Astrocyte of the cerebellum (primary cell): ENCODE results near the gene LIPM.

Source experiments
- DNase-seq: peaks from one replicate; pipeline ENCODE4 v3.0.0-alpha.2; 2011; ENCODE audit warnings: low read depth
- H3K4me3 ChIP-seq: 2 replicates; pipeline ENCODE4 v1.5.1; 2011; ENCODE audit warnings: mild to moderate bottlenecking, low read depth, low read length, moderate library complexity
- in situ Hi-C: cut with HindIII; loops from 2 replicates; pipeline ENCODE4 v1.10.0; 2017; ENCODE audit warnings: low sequenced_read_pairs
- TF ChIP-seq, protein P1 (sequence below): IDR thresholded peaks from 2 replicates; pipeline ENCODE4 v1.5.1; 2012; ENCODE audit warnings: low read length, low read depth, moderate library complexity, mild to moderate bottlenecking; ENCODE audit errors: missing control alignments

The LIPM gene

DNA sequence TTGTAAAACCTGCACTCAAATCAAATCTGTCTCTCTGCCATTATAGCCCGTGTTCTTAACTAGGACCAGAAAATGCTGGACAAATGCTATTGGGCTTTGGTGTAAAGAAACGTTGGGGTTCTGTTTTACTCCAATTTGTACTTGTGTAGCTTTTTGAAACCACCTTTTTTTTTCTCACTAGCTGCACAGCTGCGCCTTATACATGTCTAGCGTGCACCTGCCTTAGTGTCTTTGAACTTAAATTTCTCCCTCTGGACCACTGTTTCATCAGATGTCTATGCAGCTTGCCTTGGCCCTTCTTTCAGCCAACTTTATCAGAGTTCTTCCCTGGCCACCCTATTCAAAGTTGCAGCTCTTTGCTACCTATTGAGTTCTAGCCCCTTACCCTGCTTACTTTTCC is 7.1 kb downstream of the LIPM start:
- in situ Hi-C loops, result no loop called here
- TF ChIP-seq, protein P1, sequence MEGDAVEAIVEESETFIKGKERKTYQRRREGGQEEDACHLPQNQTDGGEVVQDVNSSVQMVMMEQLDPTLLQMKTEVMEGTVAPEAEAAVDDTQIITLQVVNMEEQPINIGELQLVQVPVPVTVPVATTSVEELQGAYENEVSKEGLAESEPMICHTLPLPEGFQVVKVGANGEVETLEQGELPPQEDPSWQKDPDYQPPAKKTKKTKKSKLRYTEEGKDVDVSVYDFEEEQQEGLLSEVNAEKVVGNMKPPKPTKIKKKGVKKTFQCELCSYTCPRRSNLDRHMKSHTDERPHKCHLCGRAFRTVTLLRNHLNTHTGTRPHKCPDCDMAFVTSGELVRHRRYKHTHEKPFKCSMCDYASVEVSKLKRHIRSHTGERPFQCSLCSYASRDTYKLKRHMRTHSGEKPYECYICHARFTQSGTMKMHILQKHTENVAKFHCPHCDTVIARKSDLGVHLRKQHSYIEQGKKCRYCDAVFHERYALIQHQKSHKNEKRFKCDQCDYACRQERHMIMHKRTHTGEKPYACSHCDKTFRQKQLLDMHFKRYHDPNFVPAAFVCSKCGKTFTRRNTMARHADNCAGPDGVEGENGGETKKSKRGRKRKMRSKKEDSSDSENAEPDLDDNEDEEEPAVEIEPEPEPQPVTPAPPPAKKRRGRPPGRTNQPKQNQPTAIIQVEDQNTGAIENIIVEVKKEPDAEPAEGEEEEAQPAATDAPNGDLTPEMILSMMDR, result no peak
- H3K4me3 ChIP-seq, result no peak overlapping the region
- no peak for DNase-seq

DNA sequence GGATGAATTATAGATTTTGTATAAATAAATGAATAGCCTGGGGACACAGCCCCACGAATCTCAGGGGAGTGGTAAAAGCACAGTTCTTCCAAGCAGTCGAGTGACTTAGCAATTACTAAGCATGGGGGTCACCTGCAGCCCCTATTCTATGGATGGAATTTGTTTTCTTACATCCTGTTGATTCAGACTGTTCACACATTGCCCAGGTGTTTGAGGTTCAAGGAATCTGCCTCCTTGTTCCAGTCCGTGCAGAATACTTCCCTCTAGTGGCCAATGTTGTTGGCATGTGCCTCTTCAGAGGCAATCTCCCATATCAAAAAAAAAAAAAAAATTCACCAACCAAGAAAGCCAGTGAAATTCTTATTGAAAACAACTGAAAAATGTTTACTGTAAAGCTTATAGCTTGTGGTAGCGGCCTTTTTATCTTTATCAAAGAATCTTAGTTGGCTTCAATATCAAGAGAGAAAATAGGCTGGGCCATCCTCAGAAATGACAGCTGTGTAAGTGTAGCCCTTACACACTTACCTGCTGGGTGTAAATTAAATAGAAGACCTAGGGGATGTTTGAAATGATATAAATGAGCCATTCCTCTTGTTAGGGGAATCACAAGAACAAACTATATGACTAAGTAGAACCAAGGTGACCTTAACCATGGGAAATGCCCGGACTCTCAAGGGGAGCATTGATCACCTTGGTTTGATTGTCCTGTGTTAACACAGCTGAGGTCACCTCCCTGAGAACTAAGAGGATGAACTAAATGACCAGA is 7.8 kb downstream of the LIPM start:
- in situ Hi-C loops, result no loop called here
- TF ChIP-seq, protein P1, result peak; percentile 91
- peak; percentile 47 for DNase-seq
- H3K4me3 ChIP-seq, result no peak overlapping the region

DNA sequence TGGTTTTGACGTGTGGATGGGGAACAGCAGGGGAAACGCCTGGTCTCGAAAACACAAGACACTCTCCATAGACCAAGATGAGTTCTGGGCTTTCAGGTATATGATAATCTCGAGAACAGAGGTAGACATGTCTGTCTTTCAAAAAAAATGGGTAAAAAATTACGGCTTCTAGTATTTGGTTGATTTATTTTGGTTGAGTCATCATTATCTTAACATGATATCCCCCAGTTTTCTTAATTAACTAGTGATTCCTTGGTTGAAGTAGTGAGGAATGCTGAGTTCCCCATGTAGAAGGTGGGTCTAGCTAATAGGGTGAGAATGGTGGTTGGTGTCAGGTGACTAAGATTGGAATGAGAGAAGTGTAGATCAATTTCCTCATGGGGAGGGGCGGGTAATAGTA is 10.7 kb downstream of the LIPM start:
- no peak for DNase-seq
- TF ChIP-seq, protein P1, result no peak
- in situ Hi-C loops, result no loop called here
- no peak overlapping the region for H3K4me3 ChIP-seq

DNA sequence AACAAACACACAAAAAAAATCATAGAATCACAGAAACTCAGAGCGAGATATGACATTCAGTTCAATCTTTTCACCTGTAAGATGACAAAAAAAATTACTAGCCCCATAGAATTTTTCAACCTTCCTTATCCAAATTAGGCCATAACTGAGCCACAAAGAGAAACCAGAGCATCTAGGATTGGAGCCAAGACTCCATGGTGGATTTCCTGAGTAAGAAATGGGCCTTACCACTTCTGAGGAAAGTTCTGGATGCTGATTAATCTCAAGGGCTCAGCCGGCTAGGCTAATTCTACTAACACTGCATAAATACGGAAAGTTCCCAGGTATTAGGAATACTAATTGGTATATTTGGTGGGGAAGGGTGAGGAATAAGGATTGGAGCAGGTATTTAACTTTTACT is 16.8 kb downstream of the LIPM start:
- in situ Hi-C loops, result no loop called here
- peak; percentile 92 for DNase-seq
- TF ChIP-seq, protein P1, result no peak
- H3K4me3 ChIP-seq, result no peak overlapping the region

DNA sequence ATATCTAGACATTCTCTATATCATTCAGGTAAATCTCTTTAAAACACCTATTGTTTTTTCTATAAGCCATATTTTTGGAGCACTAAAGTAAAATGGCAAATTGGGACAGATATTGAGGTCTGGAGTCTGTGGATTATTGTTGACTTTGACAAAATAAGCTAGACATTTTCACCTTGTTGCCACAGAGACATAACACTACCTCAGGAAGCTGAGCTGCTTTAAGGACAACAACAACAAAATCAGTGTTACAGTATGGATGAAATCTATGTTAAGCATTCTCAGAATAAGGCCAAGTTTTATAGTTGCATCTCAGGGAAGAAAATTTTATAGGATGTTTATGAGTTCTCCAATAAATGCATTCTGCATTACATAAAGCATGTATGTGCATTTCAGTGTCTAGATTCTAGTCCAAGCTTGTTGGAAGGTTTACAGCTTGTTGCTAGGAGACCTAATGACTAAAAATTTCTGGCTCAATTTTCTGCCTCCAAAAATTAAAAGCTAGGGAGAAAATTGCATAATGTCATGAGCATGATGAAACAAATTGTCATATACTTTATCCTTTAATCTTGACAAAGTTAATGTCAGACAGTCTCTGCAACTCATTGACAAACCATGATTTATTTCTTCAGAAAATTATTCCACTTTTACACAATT is 18.3 kb downstream of the LIPM start:
- DNase-seq, result peak; percentile 55
- H3K4me3 ChIP-seq, result no peak overlapping the region
- TF ChIP-seq, protein P1, result no peak
- in situ Hi-C loops, result no loop called here

DNA sequence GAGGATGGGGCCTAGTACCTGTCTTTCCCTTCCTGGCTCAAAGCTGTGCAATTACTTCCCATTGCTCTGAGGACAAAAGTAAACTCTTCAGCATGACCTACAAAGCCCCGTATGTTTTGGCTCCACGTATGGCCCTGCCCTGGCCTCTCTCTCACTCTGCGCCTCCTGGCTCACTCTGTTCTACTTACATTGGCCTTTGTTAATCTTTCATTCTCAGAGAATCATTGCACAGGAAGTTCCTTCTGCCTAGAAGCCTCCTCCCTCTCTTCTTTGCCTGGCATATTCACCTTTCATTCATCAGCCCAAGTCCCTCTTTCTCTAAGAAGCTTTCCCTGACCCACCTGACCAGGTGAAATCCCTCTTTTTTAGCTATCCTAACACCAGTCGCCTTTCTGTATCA is 23.9 kb downstream of the LIPM start:
- no peak for DNase-seq

More for the DNA sequence above, 23.9 kb downstream of the LIPM start:
- TF ChIP-seq, protein P1, result no peak
- no peak overlapping the region for H3K4me3 ChIP-seq
- in situ Hi-C loops, result no loop called here
